DLD1 (cell line): ENCODE results near the gene FOXP4.

Experiments
- in situ Hi-C: cut with HindIII; loops from 2 replicates; pipeline ENCODE4 v1.10.0; 2017; ENCODE audit warnings: low sequenced_read_pairs

The FOXP4 gene

DNA sequence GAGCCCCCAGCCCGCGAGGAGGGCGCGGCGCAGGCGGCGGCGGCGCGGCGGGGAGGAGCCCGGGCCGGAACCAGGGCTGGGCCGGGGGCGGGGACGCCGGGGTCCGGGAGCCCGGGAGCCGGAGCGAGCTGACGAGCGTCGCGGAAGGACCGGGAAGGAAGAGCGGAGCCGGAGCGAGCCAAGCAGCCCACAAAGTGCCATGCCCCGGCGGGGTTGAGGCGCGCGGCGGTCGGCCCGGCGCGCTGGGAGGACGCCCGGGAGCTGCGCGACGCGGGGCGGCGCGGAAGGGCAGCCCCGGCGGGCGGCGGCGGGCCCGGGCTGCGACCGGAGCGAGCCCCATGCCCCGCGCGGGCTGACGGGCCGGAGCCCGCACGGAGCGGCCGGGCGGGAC, 289 bp downstream of the FOXP4 start:
- in situ Hi-C loops: no loop called here

DNA sequence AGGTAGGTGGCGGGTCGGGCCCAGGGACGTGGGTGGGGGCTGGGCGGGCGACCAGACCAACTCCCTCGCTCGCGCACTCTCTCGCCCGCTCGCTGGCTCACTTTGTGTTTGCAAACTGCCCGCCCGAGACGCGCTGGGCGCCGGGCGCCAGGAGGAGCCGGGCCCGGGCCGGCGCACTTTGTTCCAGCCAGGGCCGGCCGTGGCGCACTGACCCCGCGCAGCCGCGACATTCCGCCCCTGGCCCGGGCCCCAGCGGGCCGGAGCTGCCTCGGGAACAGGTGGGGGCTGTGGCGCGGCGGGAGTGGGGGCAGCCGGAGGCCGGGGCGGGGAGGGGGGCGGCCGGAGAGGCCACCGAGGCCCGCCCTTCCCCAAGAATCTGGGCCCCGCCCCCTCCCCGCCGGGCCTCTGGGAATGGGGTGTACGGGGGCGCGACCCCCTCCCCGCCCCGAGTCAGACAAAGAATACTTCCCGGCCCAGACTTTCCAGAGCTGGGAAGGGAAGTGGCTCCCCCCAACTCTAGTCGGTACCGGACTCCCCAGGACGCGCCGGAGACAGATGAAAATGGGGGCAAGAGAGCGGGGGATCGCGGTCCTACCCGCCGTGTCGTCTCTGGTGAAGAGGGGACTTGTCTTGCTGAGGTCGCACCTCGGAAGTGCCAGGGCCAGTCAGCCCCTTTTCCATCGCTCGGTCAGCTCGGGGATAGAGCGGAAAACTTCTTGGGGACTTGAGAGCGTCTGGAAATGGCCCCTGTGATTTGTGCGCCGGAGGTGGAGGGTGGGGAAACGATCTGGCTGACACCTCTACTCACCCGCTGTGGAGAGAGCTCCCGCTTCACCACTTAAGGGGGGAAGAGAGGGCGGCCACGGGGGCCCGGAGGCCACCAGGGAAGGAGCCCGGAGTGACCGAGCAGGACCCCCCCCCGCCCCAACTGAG, 951 bp downstream of the FOXP4 start:
- in situ Hi-C loops: no loop called here

DNA sequence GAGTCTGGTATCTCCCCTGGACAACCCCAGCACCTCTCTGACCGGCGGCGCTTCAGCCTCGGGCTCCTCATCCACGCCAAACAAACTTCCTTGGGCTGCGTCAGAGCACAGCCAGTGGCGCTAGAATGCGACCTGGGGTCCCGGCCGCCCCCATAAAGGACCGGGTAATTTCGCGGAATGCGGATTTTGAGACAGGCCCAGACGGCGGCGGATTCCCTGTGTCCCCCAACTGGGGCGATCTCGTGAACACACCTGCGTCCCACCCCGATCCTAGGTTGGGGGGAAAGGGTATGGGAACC, 1.6 kb downstream of the FOXP4 start:
- in situ Hi-C loops: no loop called here

DNA sequence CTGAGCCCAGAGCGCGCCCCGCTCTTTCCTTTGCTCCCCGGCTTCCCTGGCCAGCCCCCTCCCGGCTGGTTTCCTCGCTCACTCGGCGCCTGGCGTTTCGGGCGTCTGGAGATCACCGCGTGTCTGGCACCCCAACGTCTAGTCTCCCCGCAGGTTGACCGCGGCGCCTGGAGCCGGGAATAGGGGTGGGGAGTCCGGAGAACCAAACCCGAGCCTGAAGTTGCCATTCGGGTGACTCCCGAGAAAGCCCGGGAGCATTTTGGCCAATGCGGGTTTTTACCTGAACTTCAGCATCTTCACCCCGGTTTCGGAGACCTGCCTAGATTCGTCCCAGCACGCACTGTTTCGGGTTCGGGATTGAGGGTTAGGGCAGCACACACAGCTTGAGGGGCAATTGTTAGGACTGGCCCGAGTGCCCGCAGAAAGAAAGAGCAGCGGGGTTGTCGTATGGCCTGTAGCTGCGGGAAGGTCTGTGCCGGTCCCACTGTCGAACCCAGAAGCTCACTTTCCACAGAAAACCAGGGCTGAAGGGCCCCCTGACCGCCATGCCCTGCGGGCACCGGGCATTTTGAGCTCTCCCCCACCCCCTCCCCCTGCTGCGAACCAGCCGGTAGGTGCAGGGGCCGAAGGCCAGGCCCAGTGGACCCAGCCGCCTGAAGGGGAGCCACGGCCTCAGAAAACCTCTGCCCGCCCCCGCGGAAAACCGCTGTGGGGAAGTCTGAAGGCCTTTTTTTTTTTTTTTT, 2.1 kb downstream of the FOXP4 start:
- in situ Hi-C loops: no loop called here

DNA sequence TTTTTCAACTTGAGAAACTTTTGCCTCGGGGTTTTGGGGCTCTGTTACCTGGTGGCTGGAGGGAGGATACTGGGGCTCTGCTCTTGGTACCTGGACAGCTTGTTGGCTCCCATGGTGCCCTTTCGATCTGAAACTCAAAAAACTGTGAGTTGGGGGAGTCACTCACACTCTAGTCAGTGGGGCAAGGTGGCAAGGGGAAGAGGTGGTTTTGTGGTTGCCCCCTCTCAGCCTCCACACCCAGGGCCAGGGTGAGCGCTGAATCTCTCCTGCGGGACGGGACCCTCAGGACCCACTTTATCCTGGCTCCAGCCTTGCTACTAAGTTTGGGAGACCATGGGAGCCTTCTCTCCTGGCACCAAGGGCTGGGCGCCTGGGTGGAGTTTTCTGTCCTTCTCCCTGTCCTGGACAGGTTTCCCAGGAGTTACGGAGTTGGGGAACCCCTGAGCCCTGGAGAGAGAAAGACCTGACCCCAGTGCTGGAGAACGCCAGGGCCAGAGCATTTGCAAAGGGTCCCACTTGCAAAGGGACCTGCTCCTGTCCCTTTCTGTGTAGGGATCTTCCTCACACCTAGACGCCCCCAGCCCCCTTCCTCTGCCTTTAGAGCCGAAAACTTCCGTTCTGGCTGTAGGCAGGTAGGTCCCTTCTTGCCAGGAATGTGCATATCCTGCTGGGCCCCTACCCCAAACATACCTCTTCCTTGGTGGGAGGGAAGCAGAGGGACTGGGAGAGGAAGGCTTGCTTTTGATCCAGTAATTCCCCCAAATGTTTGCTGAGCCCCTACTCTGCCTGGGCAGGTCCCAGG, 2.9 kb downstream of the FOXP4 start:
- in situ Hi-C loops: no loop called here

DNA sequence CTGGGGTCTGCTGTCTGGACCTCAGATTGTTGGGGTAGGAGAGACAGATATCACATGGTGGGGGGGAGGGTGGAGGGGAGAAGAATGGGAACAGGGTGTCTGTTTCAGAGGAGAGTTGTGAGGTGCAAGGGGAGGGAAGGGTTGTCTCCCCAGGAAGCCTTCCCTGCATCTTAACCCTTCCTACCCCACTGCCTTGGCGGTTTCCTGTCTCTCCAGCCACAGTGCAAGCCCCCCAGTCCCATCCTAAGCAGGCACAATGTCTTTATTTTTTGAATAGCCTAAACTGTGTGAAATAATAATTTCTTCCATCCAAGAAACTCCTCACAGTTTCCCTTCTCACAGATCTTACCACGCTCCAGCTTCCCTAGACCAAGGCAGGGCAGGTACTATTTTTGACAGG, 3.5 kb downstream of the FOXP4 start:
- in situ Hi-C loops: no loop called here

DNA sequence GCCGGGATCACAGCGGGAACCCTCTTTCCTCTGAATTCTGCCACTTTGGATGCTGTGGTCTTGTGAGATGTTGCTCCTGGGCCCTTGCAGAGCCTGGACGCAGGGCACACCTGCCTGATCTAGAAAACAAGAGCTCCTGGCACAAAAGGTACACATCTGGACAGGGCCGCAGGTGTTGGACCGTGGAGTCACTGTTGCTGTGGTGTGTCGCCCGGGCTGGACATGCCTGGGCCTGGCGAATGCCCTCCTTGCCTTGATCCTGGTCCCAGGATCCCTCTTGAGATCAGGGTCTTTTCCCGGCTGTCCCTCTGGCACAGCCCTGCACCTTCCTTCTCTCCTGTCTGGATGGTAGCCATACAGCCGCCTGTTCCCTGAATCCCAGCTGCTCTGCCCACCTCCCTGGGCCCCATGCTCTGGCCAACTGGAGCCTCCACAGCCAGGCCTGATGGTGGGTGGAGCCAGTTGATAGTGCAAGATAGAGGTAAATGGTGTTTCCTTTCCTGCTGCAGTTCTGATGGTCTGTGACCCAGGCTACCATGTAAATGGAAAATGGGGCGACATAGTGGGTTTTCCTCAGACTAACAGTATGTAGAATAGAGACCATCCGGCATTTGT, 5.0 kb downstream of the FOXP4 start:
- in situ Hi-C loops: no loop called here

DNA sequence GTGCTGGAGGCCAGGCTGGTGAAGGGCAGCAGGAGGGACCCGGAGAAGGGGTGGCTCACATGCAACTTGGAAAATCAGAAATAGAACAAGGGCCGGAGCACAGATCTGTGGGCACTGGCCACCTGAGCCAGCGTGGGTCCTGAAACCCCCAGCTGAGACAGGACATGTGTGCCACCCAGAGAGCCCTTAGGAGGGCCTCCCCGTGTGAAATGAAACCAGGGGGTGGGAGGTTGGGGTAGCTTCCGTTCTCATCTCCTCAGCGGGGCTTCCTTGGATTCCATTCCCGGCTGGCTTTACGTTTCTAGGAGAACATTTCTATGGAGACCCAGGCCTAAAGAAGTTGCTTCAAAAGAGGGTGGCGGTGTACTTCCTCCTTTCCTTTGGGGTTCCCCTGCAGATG, 5.7 kb downstream of the FOXP4 start:
- in situ Hi-C loops: no loop called here

DNA sequence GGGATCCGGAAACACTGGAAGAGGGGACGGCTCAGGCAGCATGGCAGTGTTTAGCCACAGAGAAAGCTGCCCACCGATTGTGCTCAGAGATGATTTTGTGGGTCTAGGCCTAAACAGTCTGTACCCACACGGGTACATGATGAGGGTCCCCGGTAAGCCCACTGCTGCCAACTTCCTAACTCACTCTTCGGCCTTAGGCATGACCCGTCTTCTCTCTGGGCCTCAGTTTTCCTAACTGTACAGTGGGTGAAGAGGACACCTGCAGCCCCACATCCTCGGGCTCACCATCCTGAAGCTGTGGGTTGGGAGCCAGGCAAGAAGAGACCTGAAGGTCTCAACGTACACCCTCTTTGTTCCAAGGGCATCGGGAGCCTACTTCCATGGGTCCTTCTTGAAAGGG, 6.5 kb downstream of the FOXP4 start:
- in situ Hi-C loops: no loop called here

DNA sequence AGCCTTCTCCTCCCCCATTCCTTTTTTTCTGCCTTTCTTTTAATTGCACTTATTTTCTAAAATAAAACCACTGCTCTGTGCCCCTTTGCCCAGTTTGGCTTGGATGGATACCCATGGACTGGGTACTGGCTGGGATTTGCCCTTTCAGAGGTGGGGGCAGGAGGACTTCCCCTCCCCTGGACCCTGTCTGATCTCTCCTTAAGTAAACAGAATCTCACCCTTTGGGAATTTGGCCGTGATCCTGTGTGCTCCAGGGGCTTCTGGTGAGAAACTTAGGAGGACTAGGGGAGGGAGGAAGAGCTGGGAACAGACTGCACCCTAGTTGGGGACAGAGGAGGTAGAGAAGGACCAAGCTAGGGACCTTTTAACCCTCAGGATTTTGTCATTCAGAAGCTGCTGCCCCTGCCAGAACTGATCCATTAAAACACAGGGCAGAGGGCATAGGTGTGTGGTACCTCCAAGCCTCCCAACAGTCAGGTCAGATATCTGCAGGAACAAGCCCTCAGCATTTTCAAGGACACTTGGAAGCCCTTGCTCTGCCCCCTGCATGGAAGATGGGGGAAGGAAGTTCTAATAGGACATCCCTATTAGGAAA, 7.3 kb downstream of the FOXP4 start:
- in situ Hi-C loops: no loop called here

DNA sequence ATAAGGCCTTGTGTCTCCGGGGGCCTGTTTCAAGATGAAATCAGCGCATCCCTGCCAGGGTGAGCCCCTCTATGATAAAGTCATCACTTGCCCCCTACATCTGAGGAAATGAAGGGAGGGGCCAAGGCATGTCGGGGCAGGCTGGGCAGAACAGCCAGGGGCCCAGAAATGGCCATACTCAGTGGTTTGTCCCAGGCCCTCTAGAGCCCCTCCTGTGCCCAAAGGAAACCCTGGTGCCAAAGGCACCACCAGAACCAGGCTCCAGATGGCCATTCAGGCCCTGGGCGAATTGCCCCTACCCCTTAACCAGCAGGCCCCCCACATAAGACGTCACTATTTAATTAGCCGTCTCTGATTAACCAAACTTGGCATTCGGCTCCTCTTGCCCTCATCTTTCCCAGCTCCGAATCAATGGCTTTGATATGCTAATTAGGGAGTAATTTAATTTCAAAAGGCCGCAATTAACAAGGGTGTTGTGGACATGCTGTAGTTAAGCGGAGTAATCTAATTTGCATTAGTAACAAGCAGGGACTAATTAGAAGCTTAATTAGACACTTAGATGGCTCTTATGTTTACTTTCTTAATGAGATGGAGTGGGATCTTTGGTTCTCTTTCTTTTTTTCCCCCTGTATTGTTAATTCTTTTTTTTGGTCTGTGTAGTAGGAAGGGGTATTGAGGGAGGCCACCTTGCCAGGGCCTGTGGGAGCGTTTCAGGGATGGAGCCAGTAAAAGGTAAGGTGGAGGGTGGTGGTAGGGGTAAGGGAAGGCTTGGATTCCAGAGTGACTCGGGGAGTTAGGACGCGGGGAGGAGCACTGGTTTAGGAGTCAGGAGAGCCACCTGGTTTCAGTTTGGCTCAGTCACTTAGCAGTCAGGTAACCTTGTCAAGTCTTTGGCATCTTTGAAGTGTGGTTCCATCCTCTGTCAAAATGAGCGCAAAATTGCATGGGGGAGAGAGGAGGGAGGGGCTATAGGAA, 9.4 kb downstream of the FOXP4 start:
- in situ Hi-C loops: no loop called here

DNA sequence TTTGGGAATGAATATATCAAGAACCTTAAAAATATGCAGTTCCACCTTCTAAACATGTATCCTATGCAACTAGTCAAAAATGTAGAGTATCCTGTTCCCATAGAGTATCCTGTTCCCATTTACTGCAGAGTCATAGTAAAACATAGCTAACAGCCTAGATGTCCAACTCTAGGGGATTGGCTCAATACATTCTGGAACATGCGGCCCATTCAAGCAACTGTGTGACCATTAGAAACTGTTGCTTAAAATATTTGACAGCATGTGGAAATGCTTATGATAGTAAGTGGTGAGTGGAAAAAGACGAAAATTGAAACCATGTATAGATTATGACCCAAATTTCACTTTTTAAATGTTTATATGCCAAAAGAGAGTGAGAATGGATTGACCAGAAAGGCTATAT, 11.2 kb downstream of the FOXP4 start:
- in situ Hi-C loops: no loop called here

DNA sequence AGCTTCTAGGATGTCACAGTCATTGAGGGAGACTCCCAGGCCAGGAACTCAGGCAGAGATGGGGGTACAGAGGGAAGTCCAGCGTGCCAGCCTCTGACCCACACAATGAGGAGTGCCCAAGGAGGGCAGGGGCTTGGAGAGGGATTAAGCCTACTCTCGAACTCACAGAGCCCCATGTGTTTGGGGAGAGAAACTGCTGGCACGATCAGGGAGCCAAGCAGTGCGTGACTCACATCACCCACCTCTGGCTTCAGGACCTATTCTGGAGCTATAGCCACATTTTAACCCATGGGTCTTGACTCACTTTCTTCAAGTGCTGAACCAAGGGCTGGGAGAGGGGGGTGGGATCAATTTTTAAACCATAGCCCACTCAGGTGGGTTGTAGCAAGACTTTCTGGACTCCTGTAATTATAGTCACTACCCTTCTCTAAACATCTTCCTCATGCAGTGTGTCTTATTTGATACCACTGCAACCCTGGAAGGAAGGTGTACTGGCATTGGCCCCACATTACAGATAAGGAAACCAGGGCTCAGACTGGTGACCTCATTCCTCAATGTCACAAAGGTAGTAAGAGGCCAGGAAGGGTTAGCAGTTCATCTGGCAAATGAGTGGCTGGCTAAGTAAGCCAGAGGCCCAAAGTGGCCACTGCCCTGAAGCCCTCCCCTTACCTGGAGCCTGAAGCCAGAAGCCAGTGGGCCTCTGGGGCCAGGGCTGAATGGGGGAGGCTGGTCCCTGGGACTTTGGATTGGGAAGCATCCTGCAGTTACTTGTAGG, 12.0 kb downstream of the FOXP4 start:
- in situ Hi-C loops: no loop called here

DNA sequence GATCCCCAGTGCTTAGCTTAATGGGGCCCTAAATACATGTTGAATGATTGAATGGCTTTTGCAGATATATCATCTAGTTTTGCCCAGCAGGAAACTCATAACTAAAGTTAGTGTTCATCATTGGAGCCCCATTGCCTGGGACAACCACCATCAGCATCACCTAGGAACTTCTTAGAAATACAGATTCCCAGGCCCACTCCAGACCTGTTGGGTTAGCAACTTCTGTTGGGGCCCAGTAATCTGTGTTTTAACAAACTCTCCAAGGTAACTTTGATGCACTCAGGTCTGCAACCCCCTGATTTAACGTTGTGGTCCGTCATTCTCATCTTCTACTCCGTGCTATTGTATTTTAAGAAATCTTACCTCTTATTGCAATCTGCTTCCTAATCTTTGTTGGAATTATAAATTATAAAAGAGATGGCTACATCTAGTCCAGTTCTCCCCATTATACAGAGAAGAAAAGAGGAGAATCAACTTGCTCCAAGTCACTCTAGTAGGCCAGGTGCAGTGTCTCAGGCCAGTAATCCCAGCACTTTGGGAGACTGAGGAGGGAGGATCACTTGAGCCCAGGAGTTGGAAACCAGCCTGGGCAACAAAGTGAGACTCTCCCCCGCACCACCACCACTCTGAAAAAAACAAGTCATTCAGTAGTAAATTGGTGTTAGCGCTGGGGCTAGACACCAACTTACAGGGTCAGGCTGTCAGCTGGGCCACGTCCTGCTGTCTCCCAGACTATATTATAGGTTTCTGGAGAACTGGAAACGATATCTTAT, 13.7 kb downstream of the FOXP4 start:
- in situ Hi-C loops: no loop called here

DNA sequence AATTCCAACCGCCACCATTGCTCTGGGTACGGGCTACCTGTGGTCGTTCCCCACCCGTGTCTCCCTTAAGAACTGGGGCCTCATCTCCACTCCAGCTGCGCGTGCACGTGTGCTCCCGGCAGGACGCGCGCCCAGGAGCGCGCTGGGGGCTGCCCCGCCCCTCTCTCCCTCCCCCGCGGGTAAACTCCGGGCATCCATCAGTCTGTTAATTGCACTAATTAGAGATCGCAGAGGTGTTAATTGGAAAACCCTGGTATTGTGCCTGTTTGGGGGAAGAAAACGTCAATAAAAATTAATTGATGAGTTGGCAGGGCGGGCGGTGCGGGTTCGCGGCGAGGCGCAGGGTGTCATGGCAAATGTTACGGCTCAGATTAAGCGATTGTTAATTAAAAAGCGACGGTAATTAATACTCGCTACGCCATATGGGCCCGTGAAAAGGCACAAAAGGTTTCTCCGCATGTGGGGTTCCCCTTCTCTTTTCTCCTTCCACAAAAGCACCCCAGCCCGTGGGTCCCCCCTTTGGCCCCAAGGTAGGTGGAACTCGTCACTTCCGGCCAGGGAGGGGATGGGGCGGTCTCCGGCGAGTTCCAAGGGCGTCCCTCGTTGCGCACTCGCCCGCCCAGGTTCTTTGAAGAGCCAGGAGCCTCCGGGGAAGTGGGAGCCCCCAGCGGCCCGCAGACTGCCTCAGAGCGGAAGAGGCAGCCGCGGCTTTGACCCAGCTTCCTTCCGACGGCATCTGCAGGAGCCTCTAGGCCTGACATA, 14.4 kb downstream of the FOXP4 start:
- in situ Hi-C loops: no loop called here

DNA sequence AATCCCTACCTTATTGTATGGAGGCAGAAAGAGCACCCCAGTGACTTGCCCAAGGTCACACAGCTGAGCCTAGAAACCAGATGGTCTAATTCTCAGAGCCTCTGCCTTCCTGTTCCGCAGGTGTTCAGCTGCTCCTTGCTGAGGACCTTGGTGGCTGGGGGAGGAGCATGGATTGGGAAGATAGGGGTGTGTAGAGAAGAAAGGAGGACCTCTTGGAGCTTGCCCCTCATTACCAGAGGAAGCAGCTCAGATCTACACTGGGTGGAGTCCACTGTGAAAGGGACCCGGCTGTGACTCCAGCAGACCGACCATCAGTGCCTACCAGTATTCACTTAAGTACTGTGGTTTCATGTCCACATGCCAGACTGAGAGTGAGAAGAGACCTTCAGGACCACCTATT, 15.2 kb downstream of the FOXP4 start:
- in situ Hi-C loops: no loop called here
